ENCODE data around the gene IFT20.

DNA sequence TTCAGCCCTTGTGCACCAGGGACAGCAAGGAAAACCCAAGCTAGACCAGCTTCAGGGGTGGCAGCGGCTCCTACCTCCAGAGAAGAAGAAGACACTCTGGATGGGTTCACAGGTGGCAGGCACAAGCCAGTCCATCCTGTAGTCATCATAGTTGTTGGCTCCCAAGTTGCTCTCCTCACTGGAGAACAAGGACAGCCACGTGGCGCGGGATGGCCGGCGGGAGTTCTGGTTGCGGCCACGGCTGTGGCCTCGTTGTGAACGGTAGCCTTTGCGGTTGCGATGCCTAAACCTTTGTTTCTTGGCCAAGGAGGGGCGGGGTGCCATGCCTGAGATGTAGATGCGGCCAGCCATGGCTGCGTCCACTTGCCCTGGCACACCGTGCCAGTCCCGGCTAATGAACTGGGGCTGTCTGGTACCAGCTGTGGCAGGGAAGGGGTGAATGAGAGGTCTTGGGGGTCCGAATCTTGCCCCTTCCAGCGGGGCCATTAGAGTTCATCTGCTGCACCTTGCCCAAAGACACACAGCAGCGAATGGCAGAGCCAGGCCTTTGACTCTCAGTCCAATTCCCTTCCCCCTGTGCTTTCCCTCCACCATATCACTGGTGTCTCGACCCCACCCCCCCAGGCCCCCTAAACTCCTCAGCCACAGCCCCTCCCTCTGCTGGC is 32.5 kb upstream of the IFT20 start:
- TF ChIP-seq POLR2A (IDR thresholded peaks at IDR 0.05): no peak
- TF ChIP-seq, protein P1, sequence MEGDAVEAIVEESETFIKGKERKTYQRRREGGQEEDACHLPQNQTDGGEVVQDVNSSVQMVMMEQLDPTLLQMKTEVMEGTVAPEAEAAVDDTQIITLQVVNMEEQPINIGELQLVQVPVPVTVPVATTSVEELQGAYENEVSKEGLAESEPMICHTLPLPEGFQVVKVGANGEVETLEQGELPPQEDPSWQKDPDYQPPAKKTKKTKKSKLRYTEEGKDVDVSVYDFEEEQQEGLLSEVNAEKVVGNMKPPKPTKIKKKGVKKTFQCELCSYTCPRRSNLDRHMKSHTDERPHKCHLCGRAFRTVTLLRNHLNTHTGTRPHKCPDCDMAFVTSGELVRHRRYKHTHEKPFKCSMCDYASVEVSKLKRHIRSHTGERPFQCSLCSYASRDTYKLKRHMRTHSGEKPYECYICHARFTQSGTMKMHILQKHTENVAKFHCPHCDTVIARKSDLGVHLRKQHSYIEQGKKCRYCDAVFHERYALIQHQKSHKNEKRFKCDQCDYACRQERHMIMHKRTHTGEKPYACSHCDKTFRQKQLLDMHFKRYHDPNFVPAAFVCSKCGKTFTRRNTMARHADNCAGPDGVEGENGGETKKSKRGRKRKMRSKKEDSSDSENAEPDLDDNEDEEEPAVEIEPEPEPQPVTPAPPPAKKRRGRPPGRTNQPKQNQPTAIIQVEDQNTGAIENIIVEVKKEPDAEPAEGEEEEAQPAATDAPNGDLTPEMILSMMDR (IDR thresholded peaks at IDR 0.05): no peak
